Cardiac fibroblast (primary cell): ENCODE data around the gene PRTG.
A peak's percentile ranks its signal among the peaks of the same experiment; 100 is the strongest.

Source experiments
- DNase-seq, 2 donors: peaks; one replicate each; pipeline versions ENCODE4 v3.0.0 to v3.0.0-alpha.2; 2010; ENCODE audit warnings: low read depth in 2 of 2
- H3K4me3 ChIP-seq, 2 donors: replicated peaks in 1 of 2; 1 replicate in 1 of 2; 2 replicates in 1 of 2; pipeline ENCODE4 v1.5.1; 2011; ENCODE audit warnings: low read depth in 2 of 2, low read length in 2 of 2, mild to moderate bottlenecking in 2 of 2, moderate library complexity in 1 of 2
- CTCF ChIP-seq: IDR thresholded peaks from one replicate; pipeline ENCODE4 v1.5.1; 2011; ENCODE audit warnings: low read depth, mild to moderate bottlenecking, low read length, inconsistent platforms

PRTG gene

GRCh38 chr15:55683376-55683775 is 59.6 kb downstream of the PRTG start:
- DNase-seq: peak; percentile 30 to 68
- no peak for TF ChIP-seq CTCF
- H3K4me3 ChIP-seq: no peak overlapping the region

- H3K4me3 ChIP-seq: no peak overlapping the region
- TF ChIP-seq CTCF: no peak
- DNase-seq: no peak
Observed at GRCh38 chr15:55681631-55682030, 61.3 kb downstream of the PRTG start.

GRCh38 chr15:55676507-55676906 is 66.4 kb downstream of the PRTG start:
- TF ChIP-seq CTCF: no peak
- DNase-seq: no peak

GRCh38 chr15:55673287-55673686 is 69.7 kb downstream of the PRTG start:
- no peak for DNase-seq
- no peak overlapping the region for H3K4me3 ChIP-seq
- no peak for TF ChIP-seq CTCF

More at GRCh38 chr15:55676507-55676906, 66.4 kb downstream of the PRTG start:
- H3K4me3 ChIP-seq: no peak overlapping the region

GRCh38 chr15:55669270-55669669 is 73.7 kb downstream of the PRTG start:
- no peak for DNase-seq
- TF ChIP-seq CTCF: no peak
- H3K4me3 ChIP-seq: no peak overlapping the region

GRCh38 chr15:55665605-55666227 is 77.2 kb downstream of the PRTG start:
- DNase-seq: no peak
- TF ChIP-seq CTCF: no peak
- H3K4me3 ChIP-seq: no peak overlapping the region

- no peak for TF ChIP-seq CTCF
- peak; percentile 7 to 54 for DNase-seq
Observed at GRCh38 chr15:55661428-55661827, 81.5 kb downstream of the PRTG start.

More at GRCh38 chr15:55661428-55661827, 81.5 kb downstream of the PRTG start:
- H3K4me3 ChIP-seq: no peak overlapping the region
